Immature natural killer cell (primary cell): ENCODE results near the gene KCTD11. TPM values are rescaled to one million over a fixed set of nuclear protein-coding genes. Genes with fewer than 3 reads are reported as not detected.
"Not testable (repeated sequence)": the region's sequence is repeated elsewhere in the genome, so short reads cannot be mapped to it uniquely, and the experiment has no call there.

ENCODE experiments used
- DNase-seq, 3 donors: peaks; one replicate each; pipeline ENCODE4 v3.0.0; 2022; ENCODE audit warnings: mixed read lengths in 1 of 3
- H3K27ac Mint-ChIP-seq, 6 donors: one replicate each; pipeline ENCODE4 v1.8.0; 2020; ENCODE audit warnings: mixed read lengths in 6 of 6, mild to moderate bottlenecking in 5 of 6, inconsistent platforms in 4 of 6, moderate library complexity in 3 of 6
- H3K27me3 Mint-ChIP-seq, 3 donors: one replicate each; pipeline ENCODE4 v1.8.0; 2020 to 2021; ENCODE audit warnings: low read depth in 3 of 3, mild to moderate bottlenecking in 3 of 3, mixed read lengths in 3 of 3, moderate library complexity in 3 of 3, inconsistent platforms in 1 of 3
- H3K36me3 Mint-ChIP-seq, 3 donors: one replicate each; pipeline ENCODE4 v1.8.0; 2020; ENCODE audit warnings: mixed read lengths in 3 of 3, inconsistent platforms in 2 of 3, mild to moderate bottlenecking in 2 of 3
- H3K4me1 Mint-ChIP-seq, 2 donors: one replicate each; pipeline ENCODE4 v1.8.0; 2020; ENCODE audit warnings: inconsistent platforms in 2 of 2, mild to moderate bottlenecking in 2 of 2, mixed read lengths in 2 of 2, moderate library complexity in 1 of 2
- H3K4me3 Mint-ChIP-seq, 5 donors: one replicate each; pipeline ENCODE4 v1.8.0; 2020; ENCODE audit warnings: mild to moderate bottlenecking in 5 of 5, mixed read lengths in 5 of 5, inconsistent platforms in 3 of 5, moderate library complexity in 3 of 5
- H3K9me3 Mint-ChIP-seq, 6 donors: one replicate each; pipeline ENCODE4 v1.8.0; 2020; ENCODE audit warnings: mild to moderate bottlenecking in 6 of 6, mixed read lengths in 6 of 6, inconsistent platforms in 4 of 6, moderate library complexity in 3 of 6
- polyA plus RNA-seq, 3 donors: library from polyadenylated mRNA; unstranded; fragments of 300-500 nt; fragmentation: Illumina TruSeq; gene quantifications; one replicate each; pipeline ENCODE4 v1.2.3, GENCODE V29; 2021

The KCTD11 gene
- polyA plus RNA-seq, 3 donors from 2014 or later = 5.5 to 13.0 (median 9.4) TPM

- Mint-ChIP-seq H3K4me3 (no peak overlapping the region), H3K36me3 (no peaks in the 10 kb centered on the region), H3K4me1 (peaks cover 23 to 29% of the 10 kb centered on the region in 2 donors), H3K27me3 (peaks cover 2 to 4% (median 3%) of the 10 kb centered on the region in 3 donors), H3K9me3 (no peaks in the 10 kb centered on the region), H3K27ac (no peak overlapping the region)
- DNase-seq = no peak
Observed at GRCh38 chr17:7357381-7357780, 5.4 kb downstream of the KCTD11 start.

GRCh38 chr17:7361906-7362305, 9.9 kb downstream of the KCTD11 start:
- Mint-ChIP-seq H3K4me3 (no peak overlapping the region), H3K27me3 (peaks cover 0 to 2% (median 2%) of the 10 kb centered on the region in 3 donors), H3K9me3 (no peaks in the 10 kb centered on the region), H3K4me1 (no peaks in the 10 kb centered on the region), H3K36me3 (no peaks in the 10 kb centered on the region), H3K27ac (peak overlapping the region in 1 of 6 donors; percentile 26)
- no peak for DNase-seq

- H3K4me1 Mint-ChIP-seq = no peaks in the 10 kb centered on the region
- H3K4me3 Mint-ChIP-seq = no peak overlapping the region
- DNase-seq = no peak
- no peak overlapping the region for H3K27ac Mint-ChIP-seq
- no peaks in the 10 kb centered on the region for H3K36me3 Mint-ChIP-seq
- H3K27me3 Mint-ChIP-seq = peaks cover 0 to 4% (median 0%) of the 10 kb centered on the region in 3 donors
- H3K9me3 Mint-ChIP-seq = no peaks in the 10 kb centered on the region
Observed at GRCh38 chr17:7363311-7363710, 11.3 kb downstream of the KCTD11 start.

GRCh38 chr17:7365963-7366362, 14.0 kb downstream of the KCTD11 start:
- DNase-seq, H3K36me3 Mint-ChIP-seq, H3K27ac Mint-ChIP-seq, H3K4me1 Mint-ChIP-seq, H3K9me3 Mint-ChIP-seq, H3K4me3 Mint-ChIP-seq, H3K27me3 Mint-ChIP-seq: not testable (repeated sequence)

GRCh38 chr17:7367083-7367482, 15.1 kb downstream of the KCTD11 start:
- no peak overlapping the region for H3K4me3 Mint-ChIP-seq
- H3K9me3 Mint-ChIP-seq = no peaks in the 10 kb centered on the region
- no peak overlapping the region for H3K27ac Mint-ChIP-seq
- H3K4me1 Mint-ChIP-seq = no peaks in the 10 kb centered on the region
- no peaks in the 10 kb centered on the region for H3K36me3 Mint-ChIP-seq
- no peak for DNase-seq
- peaks cover 0 to 4% (median 3%) of the 10 kb centered on the region in 3 donors for H3K27me3 Mint-ChIP-seq

- Mint-ChIP-seq H3K36me3 (no peaks in the 10 kb centered on the region), H3K9me3 (no peaks in the 10 kb centered on the region), H3K27ac (peak overlapping the region in 1 of 6 donors; percentile 40), H3K27me3 (peaks cover 0 to 4% (median 3%) of the 10 kb centered on the region in 3 donors), H3K4me3 (no peak overlapping the region), H3K4me1 (no peaks in the 10 kb centered on the region)
- no peak for DNase-seq
Observed at GRCh38 chr17:7367918-7368598, 16.1 kb downstream of the KCTD11 start.

GRCh38 chr17:7368599-7368994, 16.6 kb downstream of the KCTD11 start:
- H3K27ac Mint-ChIP-seq, DNase-seq, H3K27me3 Mint-ChIP-seq, H3K4me3 Mint-ChIP-seq, H3K4me1 Mint-ChIP-seq, H3K9me3 Mint-ChIP-seq, H3K36me3 Mint-ChIP-seq: not testable (repeated sequence)

GRCh38 chr17:7369825-7370224, 17.9 kb downstream of the KCTD11 start:
- Mint-ChIP-seq H3K9me3 (no peaks in the 10 kb centered on the region), H3K4me3 (no peak overlapping the region), H3K4me1 (no peaks in the 10 kb centered on the region), H3K27me3 (peaks cover 4 to 6% (median 5%) of the 10 kb centered on the region in 3 donors), H3K36me3 (no peaks in the 10 kb centered on the region), H3K27ac (no peak overlapping the region)
- DNase-seq = no peak

- DNase-seq = no peak
- no peaks in the 10 kb centered on the region for H3K9me3 Mint-ChIP-seq
- H3K4me1 Mint-ChIP-seq = no peaks in the 10 kb centered on the region
- H3K27ac Mint-ChIP-seq = no peak overlapping the region
- no peaks in the 10 kb centered on the region for H3K36me3 Mint-ChIP-seq
- H3K27me3 Mint-ChIP-seq = peaks cover 2 to 6% (median 5%) of the 10 kb centered on the region in 3 donors
- H3K4me3 Mint-ChIP-seq = no peak overlapping the region
Observed at GRCh38 chr17:7370853-7371252, 18.9 kb downstream of the KCTD11 start.

GRCh38 chr17:7374353-7374752, 22.4 kb downstream of the KCTD11 start:
- no peak for DNase-seq
- Mint-ChIP-seq H3K36me3 (no peaks in the 10 kb centered on the region), H3K4me3 (no peak overlapping the region), H3K27me3 (peaks cover 2 to 11% (median 8%) of the 10 kb centered on the region in 3 donors), H3K9me3 (peaks cover 0 to 1% (median 0%) of the 10 kb centered on the region in 6 donors), H3K4me1 (no peaks in the 10 kb centered on the region), H3K27ac (no peak overlapping the region)

GRCh38 chr17:7379134-7379533, 27.2 kb downstream of the KCTD11 start:
- Mint-ChIP-seq H3K9me3 (peaks cover 0 to 1% (median 0%) of the 10 kb centered on the region in 6 donors), H3K27ac (no peak overlapping the region), H3K27me3 (peaks cover 14 to 21% (median 15%) of the 10 kb centered on the region in 3 donors), H3K36me3 (no peaks in the 10 kb centered on the region), H3K4me1 (peaks cover 0 to 9% of the 10 kb centered on the region in 2 donors), H3K4me3 (no peak overlapping the region)
- DNase-seq = no peak

- peaks cover 0 to 1% (median 0%) of the 10 kb centered on the region in 6 donors for H3K9me3 Mint-ChIP-seq
- peaks cover 0 to 10% of the 10 kb centered on the region in 2 donors for H3K4me1 Mint-ChIP-seq
- peaks cover 13 to 17% (median 14%) of the 10 kb centered on the region in 3 donors for H3K27me3 Mint-ChIP-seq
- no peak for DNase-seq
- H3K36me3 Mint-ChIP-seq = no peaks in the 10 kb centered on the region
- H3K4me3 Mint-ChIP-seq = no peak overlapping the region
- H3K27ac Mint-ChIP-seq = no peak overlapping the region
Observed at GRCh38 chr17:7380321-7380720, 28.4 kb downstream of the KCTD11 start.

GRCh38 chr17:7380855-7381683, 29.1 kb downstream of the KCTD11 start, which contains the start of gene TNK1:
Gene TNK1, plus strand, starts transcription at chr17:7381089. Its CDS starts 1,838 bp downstream, at chr17:7382927.
- Mint-ChIP-seq H3K4me3 (peak within 1 kb of the TSS in 1 of 5 donors; percentile 18), H3K36me3 (no peaks in the 10 kb centered on the region), H3K27me3 (peaks cover 13 to 17% (median 14%) of the 10 kb centered on the region in 3 donors), H3K27ac (no peak within 1 kb of the TSS), H3K9me3 (peaks cover 0 to 1% (median 0%) of the 10 kb centered on the region in 6 donors), H3K4me1 (peaks cover 0 to 10% of the 10 kb centered on the region in 2 donors)
- DNase-seq = no peak

- H3K4me1 Mint-ChIP-seq = peaks cover 0 to 10% of the 10 kb centered on the region in 2 donors
- peaks cover 0 to 1% (median 0%) of the 10 kb centered on the region in 6 donors for H3K9me3 Mint-ChIP-seq
- no peaks in the 10 kb centered on the region for H3K36me3 Mint-ChIP-seq
- no peak overlapping the region for H3K27ac Mint-ChIP-seq
- peak overlapping the region in 2 of 5 donors; percentile 48 to 56 for H3K4me3 Mint-ChIP-seq
- DNase-seq = no peak
- peaks cover 13 to 14% (median 13%) of the 10 kb centered on the region in 3 donors for H3K27me3 Mint-ChIP-seq
Observed at GRCh38 chr17:7382901-7383300, 30.9 kb downstream of the KCTD11 start.
